Measurements from ENCODE around the gene NEDD9. TPM values are rescaled to one million over a fixed set of nuclear protein-coding genes. Genes with fewer than 3 reads are reported as not detected.

Gene NEDD9
- total and polyA plus RNA-seq, 2 of the 13 experiments (the other 11 are each of a cell fraction or from before 2014, with no cell fraction given), result 27.1 to 389 TPM

- TF ChIP-seq ISL2 (CRISPR knock-in tag; IDR thresholded peaks at IDR 0.05) (peak; percentile 52; the same call in 1 of the 2 replicates), ZBTB44 (CRISPR knock-in tag; IDR thresholded peaks at IDR 0.05) (no peak), ZNF446 (CRISPR knock-in tag; IDR thresholded peaks at IDR 0.05) (no peak), IRF9 (CRISPR knock-in tag; IDR thresholded peaks at IDR 0.05; ENCODE audit: borderline replicate concordance) (no peak), RXRB (CRISPR knock-in tag; IDR thresholded peaks at IDR 0.05; ENCODE audit: borderline replicate concordance) (peak; percentile 83), PBX3 (CRISPR knock-in tag; IDR thresholded peaks at IDR 0.05; ENCODE audit: borderline replicate concordance) (no peak), FOSL2 (CRISPR knock-in tag; IDR thresholded peaks at IDR 0.05) (peak; percentile 71), ARID4A (CRISPR knock-in tag; IDR thresholded peaks at IDR 0.05; ENCODE audit: borderline replicate concordance) (no peak; the same call in 1 of the 2 replicates), HIVEP1 (CRISPR knock-in tag; IDR thresholded peaks at IDR 0.05) (no peak), POLR2A (IDR thresholded peaks at IDR 0.05; ENCODE audit: insufficient read depth in 1 of 2, low read depth in 2 of 2, low read length in 2 of 2) (no peak), SOX13 (IDR thresholded peaks at IDR 0.05) (no peak; the same call in 1 of the 2 replicates), SOX13 (CRISPR knock-in tag; conservative IDR thresholded peaks at IDR 0.05 in 1 of 2, IDR thresholded peaks at IDR 0.05 in 1 of 2) (peak in 1 of 2 experiments; percentile 89; a peak in 2 of 4 replicates), ZFYVE20 (CRISPR knock-in tag; IDR thresholded peaks at IDR 0.05; ENCODE audit: borderline replicate concordance, low read depth) (no peak), TRIM22 (IDR thresholded peaks at IDR 0.05) (no peak), SYNCRIP (IDR thresholded peaks at IDR 0.05; ENCODE audit: insufficient read depth, low read depth, low read length) (no peak), RBM22 (optimal IDR thresholded peaks at IDR 0.05; ENCODE audit: low read length) (no peak)
Observed at GRCh38 chr6:11275598-11275997, 43.1 kb upstream of the NEDD9 start (continued).

Data from HepG2 (cell line).